HG02973 (cell line): ENCODE results near the gene SPACA4.
"Not testable (repeated sequence)": the region's sequence is repeated elsewhere in the genome, so short reads cannot be mapped to it uniquely, and the experiment has no call there.

Experiments
- ATAC-seq: cut with Tn5 transposase; IDR thresholded peaks from one replicate; pipeline ENCODE4 v1.9.1; 2021; ENCODE audit warnings: moderate library complexity; ENCODE audit not compliant: unreplicated experiment

The SPACA4 gene

DNA sequence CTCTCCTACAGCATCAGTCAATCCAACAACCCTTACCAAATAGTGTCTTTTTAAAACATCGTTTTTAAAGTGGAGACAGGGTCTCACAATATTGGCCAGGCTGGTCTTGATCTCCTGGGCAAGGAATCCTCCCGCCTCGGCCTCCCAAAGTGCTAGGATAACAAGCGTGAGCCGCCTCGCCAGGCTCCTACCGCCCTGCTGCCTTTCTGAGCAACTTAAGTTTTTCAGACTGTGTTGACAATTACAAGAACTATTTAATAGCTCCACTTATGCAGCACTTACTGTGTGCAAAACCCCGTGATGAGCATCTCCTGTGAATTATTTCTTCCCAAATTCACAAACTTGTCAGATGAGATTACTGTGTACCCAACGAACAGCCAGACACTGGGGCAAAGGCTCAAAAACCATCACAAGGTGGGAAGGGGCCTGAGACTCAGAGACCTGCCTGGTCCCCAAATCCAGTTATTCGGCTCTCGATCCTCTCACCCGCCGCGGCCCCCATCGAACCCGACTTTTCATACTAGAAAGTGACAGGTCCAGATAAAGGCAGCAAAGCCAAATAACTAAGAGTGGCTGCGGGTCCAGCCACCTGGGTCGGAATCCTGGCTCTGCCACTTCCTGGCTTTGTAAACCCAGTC is 11.9 kb downstream of the SPACA4 start:
- no peak for ATAC-seq

DNA sequence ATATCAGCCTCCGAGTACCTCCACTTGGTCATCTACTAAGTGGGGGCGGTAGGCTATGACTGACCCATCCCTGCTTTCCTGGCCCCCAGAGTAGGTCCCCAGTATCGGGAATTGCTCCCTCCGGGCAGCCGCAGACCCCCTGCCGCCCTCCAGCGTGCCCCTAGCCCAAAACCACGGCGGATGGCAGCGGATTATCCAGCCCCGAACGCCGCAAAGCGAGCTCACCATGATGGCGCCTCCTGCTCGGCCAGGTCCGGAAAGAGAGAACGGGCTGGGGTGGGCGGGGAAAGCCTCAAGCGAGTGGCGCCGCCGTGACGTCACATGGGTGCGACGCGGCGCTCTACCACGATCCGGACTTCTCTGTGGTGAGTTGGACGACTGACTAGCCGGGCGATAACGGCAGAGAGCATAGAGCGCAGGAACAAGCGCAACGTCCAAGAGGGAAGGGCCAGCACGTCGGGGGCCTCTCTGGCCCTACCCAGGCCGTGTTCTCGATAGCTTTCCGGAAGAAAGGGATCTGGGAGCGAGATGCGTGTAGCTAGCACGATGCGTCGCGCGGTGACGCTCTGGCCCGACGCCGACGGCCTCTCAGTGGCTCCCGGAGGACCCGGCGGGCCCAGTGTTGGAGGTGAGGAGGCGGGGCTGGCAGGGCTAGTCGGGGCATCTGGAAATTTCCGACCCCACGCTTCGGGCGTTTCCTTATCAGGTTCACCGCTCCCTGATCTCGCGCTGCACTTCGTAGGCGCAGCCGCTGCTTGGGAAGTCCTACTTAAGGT is 12.6 kb downstream of the SPACA4 start, which contains the start of the genes RPL18 and SPHK2:
Gene RPL18 (minus strand): TSS at position 263 of the 776 bp plus-strand sequence. CDS start 35 bp downstream, at position 228.
Gene SPHK2 (plus strand): TSS at position 591 of the 776 bp plus-strand sequence. CDS start 1,009 bp downstream, outside the sequence.
- peak; percentile 70 for ATAC-seq

DNA sequence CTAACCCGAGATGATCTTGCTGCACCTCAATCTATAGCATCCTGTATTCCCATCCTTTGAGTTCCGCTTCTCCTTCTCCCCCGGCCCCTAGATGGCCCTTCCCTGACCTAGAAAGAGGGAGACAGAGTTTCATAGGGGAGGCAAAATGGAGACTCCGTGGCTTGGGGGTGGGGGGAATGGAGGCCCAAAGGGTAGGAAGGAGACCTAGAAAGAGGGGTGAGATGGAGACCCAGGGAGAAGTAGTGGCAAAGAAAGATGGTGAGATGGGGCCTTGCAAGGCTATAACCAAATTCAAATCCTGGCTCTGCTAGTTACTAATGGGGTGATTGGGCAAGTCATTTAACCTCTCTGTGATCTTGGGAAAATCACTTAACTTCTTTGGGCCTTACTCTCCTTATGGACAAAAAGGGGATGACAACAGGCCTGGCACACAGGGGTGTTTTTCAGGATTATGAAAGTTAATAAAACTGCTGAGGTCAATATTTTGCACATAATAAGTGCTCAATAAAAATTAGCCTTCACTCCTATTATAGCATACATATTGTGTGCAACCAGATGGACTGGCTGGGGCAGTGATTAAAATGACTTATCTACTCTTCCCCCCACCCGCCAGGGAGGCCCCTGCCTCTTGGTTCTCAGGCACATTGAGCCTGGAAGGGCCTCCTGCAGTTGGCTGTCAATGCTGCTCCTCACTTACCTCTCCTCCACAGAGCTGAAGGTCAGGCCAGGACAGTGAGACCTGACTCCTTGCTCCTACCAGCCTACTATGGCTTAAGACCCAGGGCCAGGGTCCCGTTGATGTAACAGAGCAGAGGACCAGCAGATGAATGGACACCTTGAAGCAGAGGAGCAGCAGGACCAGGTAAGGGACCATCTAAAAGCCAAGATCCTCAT is 13.4 kb downstream of the SPACA4 start:
- ATAC-seq = no peak

DNA sequence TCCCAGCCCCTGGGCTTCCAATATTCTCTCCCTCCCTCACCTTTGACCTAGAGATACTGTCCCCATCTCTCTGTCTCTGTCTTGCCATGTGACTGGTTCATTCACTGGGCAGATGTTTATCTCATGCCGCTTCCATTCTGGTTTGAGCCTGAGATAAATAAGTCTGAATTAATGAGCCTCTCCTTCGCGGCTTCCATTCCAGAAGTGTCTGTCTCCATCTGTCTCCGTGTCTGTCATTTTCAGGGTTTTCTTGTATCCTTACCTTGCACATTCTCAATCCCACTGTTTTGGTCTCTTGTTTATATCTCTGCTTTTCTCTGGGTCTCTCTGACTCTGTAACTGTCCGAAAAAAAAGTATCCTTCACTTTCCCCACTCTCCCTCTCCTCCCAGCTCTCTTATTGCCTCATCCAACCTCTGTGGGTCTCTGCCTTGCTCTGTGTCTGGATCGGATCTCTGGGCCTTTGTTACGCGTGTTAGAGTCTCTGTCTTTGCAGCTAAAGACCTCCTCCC is 17.1 kb downstream of the SPACA4 start:
- ATAC-seq = no peak

DNA sequence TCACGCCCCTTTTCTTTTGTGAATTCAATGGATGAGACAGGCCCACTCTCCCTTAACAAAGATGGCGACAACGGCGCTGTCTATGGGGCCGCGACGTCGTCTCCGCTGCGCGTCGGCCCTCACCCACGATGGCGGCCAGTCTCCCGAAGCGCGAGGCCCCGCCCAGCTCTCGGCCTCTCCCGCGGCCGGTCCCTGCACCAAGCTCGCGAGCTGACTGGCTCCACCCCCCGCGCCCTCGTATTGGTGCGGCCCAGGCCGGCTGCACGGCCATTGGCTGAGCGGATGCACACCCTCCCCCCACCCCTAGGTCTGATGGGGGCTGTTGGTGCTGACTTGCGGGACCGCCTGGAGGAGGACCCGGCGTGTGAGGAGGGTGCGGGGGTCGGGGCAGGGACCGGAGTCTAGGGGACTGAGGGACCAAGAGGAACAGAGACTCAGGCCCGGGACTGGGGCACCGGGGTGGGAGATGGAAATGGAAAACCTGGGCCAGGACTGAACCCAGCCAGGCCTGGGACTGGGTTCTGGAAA is 17.6 kb downstream of the SPACA4 start:
- peak; percentile 51 for ATAC-seq

DNA sequence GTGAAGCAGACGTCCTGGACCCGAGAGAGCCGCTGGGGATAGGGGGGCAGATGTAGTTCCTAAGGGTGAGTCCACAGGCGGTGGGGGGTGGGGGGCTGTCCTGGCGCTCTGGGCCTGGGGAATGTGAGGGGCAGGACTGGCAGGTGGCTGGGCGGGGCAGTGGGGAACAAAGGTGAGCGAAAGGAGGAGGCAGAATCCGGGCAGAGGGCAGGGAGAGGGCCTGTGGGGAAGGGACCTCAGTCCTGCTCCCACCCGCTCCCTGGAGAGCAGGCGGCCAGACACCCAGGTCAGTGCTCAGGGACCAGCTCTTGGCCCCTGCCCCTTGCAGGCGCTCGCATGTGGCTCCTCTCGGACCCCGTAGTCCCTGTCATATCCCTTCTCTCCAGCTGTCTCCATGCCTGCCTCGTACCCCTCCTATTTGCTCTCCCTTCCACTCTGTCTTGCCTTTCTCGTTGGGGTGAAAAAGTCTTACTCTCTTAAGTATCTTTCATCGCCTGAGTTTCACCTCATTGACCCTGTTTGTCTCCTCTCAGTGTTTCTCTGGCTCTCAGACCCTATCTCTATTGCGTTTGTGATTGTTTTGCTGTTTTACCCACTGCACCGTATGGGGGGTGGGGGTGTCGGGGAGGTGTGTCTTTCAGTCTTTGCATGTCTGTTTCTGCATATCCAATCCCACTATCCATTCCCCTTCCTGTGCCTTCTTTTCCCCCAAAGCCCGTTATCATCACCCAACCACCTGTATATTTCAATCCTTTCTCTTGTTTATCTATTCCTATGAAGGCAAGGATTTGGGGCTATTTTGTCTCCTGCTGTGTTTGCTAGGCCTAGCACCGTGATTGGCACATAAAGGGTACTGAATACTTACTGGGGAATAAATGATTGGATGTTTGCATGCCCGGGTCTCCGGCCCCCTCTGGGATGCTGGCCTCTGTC is 18.5 kb downstream of the SPACA4 start:
- no peak for ATAC-seq

DNA sequence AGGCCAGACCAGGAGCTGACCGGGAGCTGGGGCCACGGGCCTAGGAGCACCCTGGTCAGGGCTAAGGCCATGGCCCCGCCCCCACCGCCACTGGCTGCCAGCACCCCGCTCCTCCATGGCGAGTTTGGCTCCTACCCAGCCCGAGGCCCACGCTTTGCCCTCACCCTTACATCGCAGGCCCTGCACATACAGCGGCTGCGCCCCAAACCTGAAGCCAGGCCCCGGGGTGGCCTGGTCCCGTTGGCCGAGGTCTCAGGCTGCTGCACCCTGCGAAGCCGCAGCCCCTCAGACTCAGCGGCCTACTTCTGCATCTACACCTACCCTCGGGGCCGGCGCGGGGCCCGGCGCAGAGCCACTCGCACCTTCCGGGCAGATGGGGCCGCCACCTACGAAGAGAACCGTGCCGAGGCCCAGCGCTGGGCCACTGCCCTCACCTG is 19.4 kb downstream of the SPACA4 start:
- ATAC-seq = no peak

DNA sequence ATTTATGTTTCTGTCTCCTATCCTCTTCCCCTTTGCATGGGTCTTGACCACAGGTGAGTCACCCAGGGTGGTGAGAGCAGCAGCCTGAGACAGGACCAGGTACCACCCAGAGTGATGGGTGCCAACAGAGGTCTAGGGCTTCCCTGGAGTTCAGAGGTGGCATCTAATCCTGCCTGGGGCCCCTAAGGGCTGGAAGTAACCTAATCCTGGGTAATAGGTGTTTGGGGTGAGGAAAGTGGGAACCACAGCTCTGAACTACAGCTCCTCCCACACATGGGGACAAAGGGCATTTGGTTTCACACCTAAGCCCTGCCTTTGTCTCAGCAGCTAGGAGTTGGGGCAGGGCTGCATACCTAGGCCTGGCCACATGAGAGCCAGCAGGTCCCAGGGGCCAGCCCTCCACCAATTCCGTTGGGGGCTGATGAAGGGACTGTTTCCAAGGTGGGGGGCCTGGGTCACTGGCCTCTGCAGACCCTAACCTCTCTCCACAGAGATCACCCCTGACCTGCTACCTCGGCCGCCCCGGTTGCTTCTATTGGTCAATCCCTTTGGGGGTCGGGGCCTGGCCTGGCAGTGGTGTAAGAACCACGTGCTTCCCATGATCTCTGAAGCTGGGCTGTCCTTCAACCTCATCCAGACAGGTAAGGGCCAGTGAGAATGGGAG is 20.8 kb downstream of the SPACA4 start:
- no peak for ATAC-seq

DNA sequence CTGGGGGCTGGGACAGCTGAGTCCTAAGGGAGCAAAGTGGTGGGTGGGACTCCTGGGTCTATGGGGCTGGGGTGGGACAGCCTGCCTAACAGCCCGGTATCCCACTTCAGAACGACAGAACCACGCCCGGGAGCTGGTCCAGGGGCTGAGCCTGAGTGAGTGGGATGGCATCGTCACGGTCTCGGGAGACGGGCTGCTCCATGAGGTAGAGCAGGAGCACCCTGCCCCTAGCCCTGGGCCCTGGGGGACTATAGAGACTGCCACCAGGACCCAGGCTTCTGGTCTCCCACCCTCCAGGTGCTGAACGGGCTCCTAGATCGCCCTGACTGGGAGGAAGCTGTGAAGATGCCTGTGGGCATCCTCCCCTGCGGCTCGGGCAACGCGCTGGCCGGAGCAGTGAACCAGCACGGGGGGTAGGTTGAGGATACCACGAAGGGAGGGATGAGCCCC is 21.3 kb downstream of the SPACA4 start:
- ATAC-seq = no peak

DNA sequence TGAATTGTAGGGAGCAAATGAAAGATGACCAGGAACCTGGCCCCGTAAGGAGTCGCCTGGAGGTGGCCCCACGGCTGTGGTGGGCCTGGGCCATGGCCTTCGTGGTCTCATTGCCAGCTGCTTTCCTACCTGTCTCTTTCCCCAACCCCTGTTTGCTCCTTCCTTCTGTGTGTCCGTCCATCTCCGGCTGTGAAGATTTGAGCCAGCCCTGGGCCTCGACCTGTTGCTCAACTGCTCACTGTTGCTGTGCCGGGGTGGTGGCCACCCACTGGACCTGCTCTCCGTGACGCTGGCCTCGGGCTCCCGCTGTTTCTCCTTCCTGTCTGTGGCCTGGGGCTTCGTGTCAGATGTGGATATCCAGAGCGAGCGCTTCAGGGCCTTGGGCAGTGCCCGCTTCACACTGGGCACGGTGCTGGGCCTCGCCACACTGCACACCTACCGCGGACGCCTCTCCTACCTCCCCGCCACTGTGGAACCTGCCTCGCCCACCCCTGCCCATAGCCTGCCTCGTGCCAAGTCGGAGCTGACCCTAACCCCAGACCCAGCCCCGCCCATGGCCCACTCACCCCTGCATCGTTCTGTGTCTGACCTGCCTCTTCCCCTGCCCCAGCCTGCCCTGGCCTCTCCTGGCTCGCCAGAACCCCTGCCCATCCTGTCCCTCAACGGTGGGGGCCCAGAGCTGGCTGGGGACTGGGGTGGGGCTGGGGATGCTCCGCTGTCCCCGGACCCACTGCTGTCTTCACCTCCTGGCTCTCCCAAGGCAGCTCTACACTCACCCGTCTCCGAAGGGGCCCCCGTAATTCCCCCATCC is 22.1 kb downstream of the SPACA4 start:
- ATAC-seq = no peak

DNA sequence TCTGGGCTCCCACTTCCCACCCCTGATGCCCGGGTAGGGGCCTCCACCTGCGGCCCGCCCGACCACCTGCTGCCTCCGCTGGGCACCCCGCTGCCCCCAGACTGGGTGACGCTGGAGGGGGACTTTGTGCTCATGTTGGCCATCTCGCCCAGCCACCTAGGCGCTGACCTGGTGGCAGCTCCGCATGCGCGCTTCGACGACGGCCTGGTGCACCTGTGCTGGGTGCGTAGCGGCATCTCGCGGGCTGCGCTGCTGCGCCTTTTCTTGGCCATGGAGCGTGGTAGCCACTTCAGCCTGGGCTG is 22.7 kb downstream of the SPACA4 start:
- no peak for ATAC-seq

DNA sequence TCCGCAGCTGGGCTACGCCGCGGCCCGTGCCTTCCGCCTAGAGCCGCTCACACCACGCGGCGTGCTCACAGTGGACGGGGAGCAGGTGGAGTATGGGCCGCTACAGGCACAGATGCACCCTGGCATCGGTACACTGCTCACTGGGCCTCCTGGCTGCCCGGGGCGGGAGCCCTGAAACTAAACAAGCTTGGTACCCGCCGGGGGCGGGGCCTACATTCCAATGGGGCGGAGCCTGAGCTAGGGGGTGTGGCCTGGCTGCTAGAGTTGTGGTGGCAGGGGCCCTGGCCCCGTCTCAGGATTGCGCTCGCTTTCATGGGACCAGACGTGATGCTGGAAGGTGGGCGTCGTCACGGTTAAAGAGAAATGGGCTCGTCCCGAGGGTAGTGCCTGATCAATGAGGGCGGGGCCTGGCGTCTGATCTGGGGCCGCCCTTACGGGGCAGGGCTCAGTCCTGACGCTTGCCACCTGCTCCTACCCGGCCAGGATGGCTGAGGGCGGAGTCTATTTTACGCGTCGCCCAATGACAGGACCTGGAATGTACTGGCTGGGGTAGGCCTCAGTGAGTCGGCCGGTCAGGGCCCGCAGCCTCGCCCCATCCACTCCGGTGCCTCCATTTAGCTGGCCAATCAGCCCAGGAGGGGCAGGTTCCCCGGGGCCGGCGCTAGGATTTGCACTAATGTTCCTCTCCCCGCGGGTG is 23.2 kb downstream of the SPACA4 start:
- no peak for ATAC-seq

DNA sequence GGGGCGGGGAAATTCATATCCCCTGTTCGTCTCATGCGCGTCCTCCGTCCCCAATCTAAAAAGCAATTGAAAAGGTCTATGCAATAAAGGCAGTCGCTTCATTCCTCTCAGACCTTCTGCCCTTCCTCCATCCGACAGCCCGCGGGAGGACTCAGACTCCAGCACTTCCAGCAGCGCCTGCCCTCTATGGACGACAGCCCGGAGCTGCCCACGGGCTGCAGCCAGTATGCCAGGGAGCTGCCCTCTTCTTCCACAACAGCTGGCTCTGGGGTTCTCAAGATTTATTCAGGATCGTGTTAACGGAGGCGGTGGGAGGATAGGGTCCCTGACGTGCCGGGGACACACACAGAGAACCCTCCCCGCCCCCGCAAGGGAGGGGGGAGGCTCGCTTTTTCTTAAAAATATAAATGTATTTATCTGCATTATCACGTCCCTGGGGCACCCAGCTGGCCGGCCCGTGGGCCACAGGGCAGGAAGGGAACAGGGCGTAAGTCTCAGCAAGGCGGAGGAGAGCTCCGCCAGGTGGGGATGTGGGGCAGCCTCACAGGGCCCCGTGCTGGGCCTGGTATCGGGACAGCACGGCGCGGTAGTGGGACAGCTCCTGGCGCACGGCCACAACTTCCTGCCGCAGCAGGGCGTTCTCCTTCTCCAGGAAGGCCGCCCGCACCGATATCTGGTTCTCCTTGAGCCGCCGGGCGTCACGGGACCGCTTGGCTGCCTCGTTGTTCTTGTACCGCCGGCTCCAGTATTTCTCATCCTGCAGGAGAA is 23.9 kb downstream of the SPACA4 start:
- no peak for ATAC-seq

DNA sequence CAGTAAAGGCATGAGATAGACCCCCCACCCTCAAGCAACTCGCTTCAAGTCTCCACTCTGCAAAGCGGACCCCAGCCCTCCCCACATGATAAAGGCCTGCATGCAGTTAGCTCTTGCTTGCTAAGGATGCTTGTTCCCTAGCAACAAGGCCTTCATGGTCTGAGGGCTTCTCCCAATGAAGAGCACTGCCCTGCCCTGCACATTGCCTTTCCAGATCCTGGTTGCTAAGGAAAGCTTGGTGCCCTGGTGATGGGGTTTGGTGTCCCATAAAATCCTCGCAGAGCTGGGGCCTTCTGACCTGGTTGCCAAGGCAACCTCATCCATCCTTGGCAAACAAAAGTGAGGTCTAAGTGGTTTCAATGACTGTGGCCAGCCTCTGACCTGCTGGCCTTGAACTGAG is 24.7 kb downstream of the SPACA4 start:
- ATAC-seq = no peak

DNA sequence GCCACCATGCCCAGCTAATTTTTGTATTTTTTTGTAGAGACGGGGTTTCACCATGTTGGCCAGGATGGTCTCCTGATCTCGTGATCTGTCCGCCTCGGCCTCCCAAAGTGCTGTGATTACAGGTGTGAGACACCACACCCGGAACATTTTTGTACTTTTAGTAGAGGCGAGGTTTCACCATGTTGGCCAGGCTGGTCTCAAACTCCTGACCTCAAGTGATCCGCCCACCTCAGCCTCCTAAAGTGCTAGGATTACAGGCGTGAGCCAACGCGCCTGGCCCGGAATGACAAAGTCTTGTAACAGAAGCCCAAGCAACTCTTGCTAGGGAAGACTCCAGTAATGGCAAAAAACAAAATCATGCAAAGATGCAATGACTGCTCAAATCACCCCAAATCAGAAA is 25.7 kb downstream of the SPACA4 start:
- not testable (repeated sequence) for ATAC-seq

DNA sequence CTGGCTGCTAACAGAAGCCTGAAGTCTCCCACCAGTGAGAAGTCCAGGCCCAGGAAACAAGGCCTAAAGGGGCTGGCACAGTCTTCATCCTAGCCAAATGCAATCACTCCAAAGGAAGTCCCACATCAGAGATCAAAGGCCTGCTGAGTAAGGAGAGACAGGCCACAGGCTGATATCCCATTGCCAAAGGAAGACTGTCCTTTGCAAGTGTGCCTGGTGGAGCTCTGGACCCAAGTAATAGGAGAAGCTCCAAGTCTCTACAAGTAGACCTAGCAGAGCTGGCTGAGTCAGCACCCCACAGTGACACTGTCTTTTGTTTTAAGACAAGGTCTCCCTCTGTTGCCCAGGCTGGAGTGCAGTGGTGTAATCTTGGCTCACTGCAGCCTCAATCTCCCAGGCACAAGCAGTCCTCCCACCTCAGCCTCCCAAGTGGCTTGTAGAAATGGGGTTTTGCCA is 26.2 kb downstream of the SPACA4 start:
- no peak for ATAC-seq
